SK-N-SH treated with all-trans-retinoic acid at 6 μM for 48 hours (cell line): ENCODE measurements around the gene NUDT1.

Source experiments
- ATAC-seq: fragments of 200-7000 bp; cut with Tn5 transposase; 3 replicates; pipeline ENCODE4 v1.9.1; 2020; ENCODE audit warnings: mild to moderate bottlenecking, moderate library complexity
- ARNTL ChIP-seq: fragments of 450-650 bp; formaldehyde crosslinking; IDR thresholded peaks from 2 replicates; pipeline ENCODE4 v1.5.0; 2020; ENCODE audit warnings: low read depth, mild to moderate bottlenecking, moderate library complexity, borderline replicate concordance
- BACH2 ChIP-seq: fragments of 250-450 bp; sonication (Bioruptor Pico); IDR thresholded peaks from 2 replicates; pipeline ENCODE4 v1.9.0; 2021; ENCODE audit warnings: mild to moderate bottlenecking, borderline replicate concordance
- GLIS3 ChIP-seq: fragments of 250-450 bp; sonication (Bioruptor Pico); IDR thresholded peaks from 2 replicates; pipeline ENCODE4 v1.5.0; 2020; ENCODE audit warnings: mild to moderate bottlenecking, moderate library complexity
- ISL1 ChIP-seq: fragments of 250-450 bp; sonication (Bioruptor Pico); IDR thresholded peaks from 2 replicates; pipeline ENCODE4 v2.1.2; 2022; ENCODE audit warnings: mild to moderate bottlenecking, moderate library complexity
- OSR1 ChIP-seq: fragments of 250-450 bp; sonication (Bioruptor Pico); IDR thresholded peaks from 2 replicates; pipeline ENCODE4 v1.8.0; 2022; ENCODE audit warnings: moderate library complexity, mild to moderate bottlenecking, inconsistent platforms
- PPARA ChIP-seq: fragments of 250-450 bp; sonication (Bioruptor Pico); IDR thresholded peaks from 2 replicates; pipeline ENCODE4 v1.5.0; 2020; ENCODE audit warnings: mild to moderate bottlenecking, borderline replicate concordance
- RARB ChIP-seq: fragments of 250-450 bp; sonication (Bioruptor Pico); IDR thresholded peaks from 2 replicates; pipeline ENCODE4 v1.8.0; 2021; ENCODE audit warnings: mild to moderate bottlenecking, moderate library complexity
- TOX ChIP-seq: fragments of 250-450 bp; sonication (Bioruptor Pico); IDR thresholded peaks from 2 replicates; pipeline ENCODE4 v1.8.0; 2021; ENCODE audit warnings: mild to moderate bottlenecking, moderate library complexity, borderline replicate concordance
- ZFP3 ChIP-seq: fragments of 250-450 bp; sonication (Bioruptor Pico); IDR thresholded peaks from 2 replicates; pipeline ENCODE4 v1.5.0; 2020; ENCODE audit warnings: mild to moderate bottlenecking, moderate library complexity
- ZNF565 ChIP-seq: fragments of 450-650 bp; formaldehyde crosslinking; conservative IDR thresholded peaks from 2 replicates; pipeline ENCODE4 v1.5.0; 2020; ENCODE audit warnings: low read depth, mild to moderate bottlenecking, moderate library complexity
- ZNF70 ChIP-seq: fragments of 450-650 bp; formaldehyde crosslinking; IDR thresholded peaks from 2 replicates; pipeline ENCODE4 v1.5.0; 2020; ENCODE audit warnings: mild to moderate bottlenecking, moderate library complexity
- ZNF8 ChIP-seq: fragments of 450-650 bp; formaldehyde crosslinking; IDR thresholded peaks from 2 replicates; pipeline ENCODE4 v1.5.0; 2020; ENCODE audit warnings: mild to moderate bottlenecking, moderate library complexity
- TF ChIP-seq, protein P1 (sequence below): fragments of 250-450 bp; sonication (Bioruptor Pico); IDR thresholded peaks from 2 replicates; pipeline ENCODE4 v1.8.0; 2021; ENCODE audit warnings: low read depth, mild to moderate bottlenecking, moderate library complexity, borderline replicate concordance
- TF ChIP-seq, protein P2 (sequence below): fragments of 250-450 bp; sonication (Bioruptor Pico); IDR thresholded peaks from 2 replicates; pipeline ENCODE4 v1.5.1; 2021; ENCODE audit warnings: mild to moderate bottlenecking, moderate library complexity
- TF ChIP-seq, protein P3 (sequence below): fragments of 250-450 bp; sonication (Bioruptor Pico); IDR thresholded peaks from 2 replicates; pipeline ENCODE4 v1.8.0; 2020; ENCODE audit warnings: mild to moderate bottlenecking, moderate library complexity, borderline replicate concordance
- TF ChIP-seq, protein P4 (sequence below): fragments of 250-450 bp; sonication (Bioruptor Pico); IDR thresholded peaks from 2 replicates; pipeline ENCODE4 v1.5.0; 2020; ENCODE audit warnings: mild to moderate bottlenecking, moderate library complexity
- TF ChIP-seq, protein P5 (sequence below): fragments of 250-450 bp; sonication (Bioruptor Pico); IDR thresholded peaks from 2 replicates; pipeline ENCODE4 v1.5.1; 2020; ENCODE audit warnings: low read depth, mild to moderate bottlenecking, moderate library complexity

NUDT1 gene

DNA sequence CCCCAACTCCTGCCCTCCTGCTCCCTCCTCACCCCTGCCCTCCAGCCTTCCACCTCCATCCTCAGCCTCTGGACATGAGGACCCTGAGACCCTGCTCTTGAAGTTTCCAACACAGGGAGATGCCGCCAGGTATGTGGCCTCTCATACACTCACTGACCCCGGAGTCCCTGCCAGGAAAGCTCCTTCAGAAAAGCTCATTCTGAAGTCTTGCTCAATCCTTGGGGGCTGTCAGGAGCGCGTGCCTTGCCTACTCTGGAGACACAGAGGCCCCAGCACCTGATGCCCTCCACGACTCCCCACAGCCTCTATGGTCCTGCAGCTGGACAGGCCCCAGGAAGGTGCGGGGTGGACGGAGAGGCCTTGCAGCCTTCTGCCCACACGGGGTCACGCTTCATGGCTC is 11.0 kb downstream of the NUDT1 start (continued):
- TF ChIP-seq, protein P1, sequence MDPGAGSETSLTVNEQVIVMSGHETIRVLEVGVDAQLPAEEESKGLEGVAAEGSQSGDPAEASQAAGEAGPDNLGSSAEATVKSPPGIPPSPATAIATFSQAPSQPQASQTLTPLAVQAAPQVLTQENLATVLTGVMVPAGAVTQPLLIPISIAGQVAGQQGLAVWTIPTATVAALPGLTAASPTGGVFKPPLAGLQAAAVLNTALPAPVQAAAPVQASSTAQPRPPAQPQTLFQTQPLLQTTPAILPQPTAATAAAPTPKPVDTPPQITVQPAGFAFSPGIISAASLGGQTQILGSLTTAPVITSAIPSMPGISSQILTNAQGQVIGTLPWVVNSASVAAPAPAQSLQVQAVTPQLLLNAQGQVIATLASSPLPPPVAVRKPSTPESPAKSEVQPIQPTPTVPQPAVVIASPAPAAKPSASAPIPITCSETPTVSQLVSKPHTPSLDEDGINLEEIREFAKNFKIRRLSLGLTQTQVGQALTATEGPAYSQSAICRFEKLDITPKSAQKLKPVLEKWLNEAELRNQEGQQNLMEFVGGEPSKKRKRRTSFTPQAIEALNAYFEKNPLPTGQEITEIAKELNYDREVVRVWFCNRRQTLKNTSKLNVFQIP (CRISPR knock-in tag): no peak
- TF ChIP-seq, all 23 proteins: peak for 0

DNA sequence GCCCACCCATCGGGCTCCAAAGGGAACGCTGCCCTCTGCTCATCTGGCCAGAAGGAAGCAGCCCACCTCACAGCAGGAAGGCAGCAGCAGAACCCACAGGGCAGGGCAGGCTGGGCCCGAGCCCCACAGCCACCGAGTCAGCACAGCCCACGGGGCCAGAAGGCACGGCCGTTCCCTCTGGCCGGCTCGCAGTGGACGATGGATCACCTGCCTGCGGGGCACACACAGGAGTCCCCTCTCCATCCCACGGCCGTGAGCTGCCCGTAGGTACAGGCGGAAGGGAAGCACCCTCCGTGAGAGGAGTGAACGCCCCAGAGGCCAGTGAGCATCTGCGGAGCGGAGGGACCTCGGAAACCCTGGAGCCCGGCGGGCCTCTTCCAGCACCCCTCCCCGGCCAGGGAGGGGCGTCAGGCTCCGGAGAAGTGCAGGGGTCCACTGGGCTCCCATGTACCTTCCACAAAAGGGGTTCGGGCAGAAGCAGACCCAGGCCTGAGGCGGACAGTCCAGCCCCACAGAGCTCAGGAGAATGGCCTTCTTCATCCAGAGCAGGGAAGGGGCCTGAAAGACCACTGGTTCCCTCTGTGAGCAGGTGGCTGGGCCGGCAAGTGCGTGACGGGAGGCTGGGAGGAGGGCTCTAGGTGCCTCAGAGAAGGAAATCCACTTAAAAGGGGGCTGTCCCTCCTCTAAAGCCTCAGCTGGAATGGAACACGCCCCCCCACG is 11.7 kb downstream of the NUDT1 start:
- ATAC-seq: no peak
- no peak for TF ChIP-seq PPARA
- TF ChIP-seq ARNTL (CRISPR knock-in tag): no peak
- no peak for TF ChIP-seq RARB (CRISPR knock-in tag)
- no peak for TF ChIP-seq ZNF565 (CRISPR knock-in tag)
- TF ChIP-seq TOX (CRISPR knock-in tag): no peak
- TF ChIP-seq ZNF8 (CRISPR knock-in tag): no peak
- TF ChIP-seq, protein P2, sequence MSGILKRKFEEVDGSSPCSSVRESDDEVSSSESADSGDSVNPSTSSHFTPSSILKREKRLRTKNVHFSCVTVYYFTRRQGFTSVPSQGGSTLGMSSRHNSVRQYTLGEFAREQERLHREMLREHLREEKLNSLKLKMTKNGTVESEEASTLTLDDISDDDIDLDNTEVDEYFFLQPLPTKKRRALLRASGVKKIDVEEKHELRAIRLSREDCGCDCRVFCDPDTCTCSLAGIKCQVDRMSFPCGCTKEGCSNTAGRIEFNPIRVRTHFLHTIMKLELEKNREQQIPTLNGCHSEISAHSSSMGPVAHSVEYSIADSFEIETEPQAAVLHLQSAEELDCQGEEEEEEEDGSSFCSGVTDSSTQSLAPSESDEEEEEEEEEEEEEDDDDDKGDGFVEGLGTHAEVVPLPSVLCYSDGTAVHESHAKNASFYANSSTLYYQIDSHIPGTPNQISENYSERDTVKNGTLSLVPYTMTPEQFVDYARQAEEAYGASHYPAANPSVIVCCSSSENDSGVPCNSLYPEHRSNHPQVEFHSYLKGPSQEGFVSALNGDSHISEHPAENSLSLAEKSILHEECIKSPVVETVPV (CRISPR knock-in tag): no peak
- TF ChIP-seq GLIS3 (CRISPR knock-in tag): no peak
- TF ChIP-seq, protein P3, sequence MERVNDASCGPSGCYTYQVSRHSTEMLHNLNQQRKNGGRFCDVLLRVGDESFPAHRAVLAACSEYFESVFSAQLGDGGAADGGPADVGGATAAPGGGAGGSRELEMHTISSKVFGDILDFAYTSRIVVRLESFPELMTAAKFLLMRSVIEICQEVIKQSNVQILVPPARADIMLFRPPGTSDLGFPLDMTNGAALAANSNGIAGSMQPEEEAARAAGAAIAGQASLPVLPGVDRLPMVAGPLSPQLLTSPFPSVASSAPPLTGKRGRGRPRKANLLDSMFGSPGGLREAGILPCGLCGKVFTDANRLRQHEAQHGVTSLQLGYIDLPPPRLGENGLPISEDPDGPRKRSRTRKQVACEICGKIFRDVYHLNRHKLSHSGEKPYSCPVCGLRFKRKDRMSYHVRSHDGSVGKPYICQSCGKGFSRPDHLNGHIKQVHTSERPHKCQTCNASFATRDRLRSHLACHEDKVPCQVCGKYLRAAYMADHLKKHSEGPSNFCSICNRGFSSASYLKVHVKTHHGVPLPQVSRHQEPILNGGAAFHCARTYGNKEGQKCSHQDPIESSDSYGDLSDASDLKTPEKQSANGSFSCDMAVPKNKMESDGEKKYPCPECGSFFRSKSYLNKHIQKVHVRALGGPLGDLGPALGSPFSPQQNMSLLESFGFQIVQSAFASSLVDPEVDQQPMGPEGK (CRISPR knock-in tag): no peak
- no peak for TF ChIP-seq ZFP3 (CRISPR knock-in tag)
- no peak for TF ChIP-seq ISL1 (CRISPR knock-in tag)

DNA sequence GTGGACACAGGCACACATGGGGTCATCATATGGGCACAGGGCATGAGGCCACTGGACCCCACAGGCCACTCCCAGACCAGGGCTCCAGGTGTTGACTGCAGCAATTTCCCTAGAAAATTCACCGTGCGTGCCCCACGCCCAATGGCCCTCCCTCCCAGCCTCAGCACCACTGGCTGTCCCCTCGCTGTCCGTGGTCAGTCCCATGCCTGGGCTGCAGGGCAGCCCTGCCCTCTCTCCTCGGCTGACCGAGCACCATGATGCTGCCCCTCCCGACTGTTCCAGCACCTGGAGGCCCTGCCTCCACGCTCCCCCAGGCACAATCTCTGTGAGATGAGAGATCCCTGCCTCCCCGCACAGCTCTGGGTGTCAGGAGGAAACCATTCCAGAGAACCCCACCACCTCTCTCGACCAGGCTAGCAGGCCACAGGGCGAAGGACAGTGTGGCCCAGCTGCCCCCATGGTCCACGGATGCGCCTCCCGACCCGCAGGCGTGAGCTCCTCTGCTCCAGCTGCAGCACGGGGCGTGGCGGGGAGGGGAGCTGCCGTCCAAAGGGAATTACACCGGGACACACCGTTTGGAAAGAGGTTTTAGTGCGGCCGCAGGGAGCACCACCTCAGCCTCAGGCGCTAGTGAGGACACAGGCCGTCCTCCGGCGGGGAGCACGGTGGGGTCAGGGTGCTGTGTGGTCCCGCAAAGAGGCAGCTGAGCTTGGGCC is 12.6 kb downstream of the NUDT1 start:
- TF ChIP-seq OSR1 (CRISPR knock-in tag): no peak
- TF ChIP-seq, protein P3 (CRISPR knock-in tag): no peak
- TF ChIP-seq, protein P4, sequence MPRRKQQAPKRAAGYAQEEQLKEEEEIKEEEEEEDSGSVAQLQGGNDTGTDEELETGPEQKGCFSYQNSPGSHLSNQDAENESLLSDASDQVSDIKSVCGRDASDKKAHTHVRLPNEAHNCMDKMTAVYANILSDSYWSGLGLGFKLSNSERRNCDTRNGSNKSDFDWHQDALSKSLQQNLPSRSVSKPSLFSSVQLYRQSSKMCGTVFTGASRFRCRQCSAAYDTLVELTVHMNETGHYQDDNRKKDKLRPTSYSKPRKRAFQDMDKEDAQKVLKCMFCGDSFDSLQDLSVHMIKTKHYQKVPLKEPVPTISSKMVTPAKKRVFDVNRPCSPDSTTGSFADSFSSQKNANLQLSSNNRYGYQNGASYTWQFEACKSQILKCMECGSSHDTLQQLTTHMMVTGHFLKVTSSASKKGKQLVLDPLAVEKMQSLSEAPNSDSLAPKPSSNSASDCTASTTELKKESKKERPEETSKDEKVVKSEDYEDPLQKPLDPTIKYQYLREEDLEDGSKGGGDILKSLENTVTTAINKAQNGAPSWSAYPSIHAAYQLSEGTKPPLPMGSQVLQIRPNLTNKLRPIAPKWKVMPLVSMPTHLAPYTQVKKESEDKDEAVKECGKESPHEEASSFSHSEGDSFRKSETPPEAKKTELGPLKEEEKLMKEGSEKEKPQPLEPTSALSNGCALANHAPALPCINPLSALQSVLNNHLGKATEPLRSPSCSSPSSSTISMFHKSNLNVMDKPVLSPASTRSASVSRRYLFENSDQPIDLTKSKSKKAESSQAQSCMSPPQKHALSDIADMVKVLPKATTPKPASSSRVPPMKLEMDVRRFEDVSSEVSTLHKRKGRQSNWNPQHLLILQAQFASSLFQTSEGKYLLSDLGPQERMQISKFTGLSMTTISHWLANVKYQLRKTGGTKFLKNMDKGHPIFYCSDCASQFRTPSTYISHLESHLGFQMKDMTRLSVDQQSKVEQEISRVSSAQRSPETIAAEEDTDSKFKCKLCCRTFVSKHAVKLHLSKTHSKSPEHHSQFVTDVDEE (CRISPR knock-in tag): no peak
- TF ChIP-seq ISL1 (CRISPR knock-in tag): no peak
- TF ChIP-seq, protein P5, sequence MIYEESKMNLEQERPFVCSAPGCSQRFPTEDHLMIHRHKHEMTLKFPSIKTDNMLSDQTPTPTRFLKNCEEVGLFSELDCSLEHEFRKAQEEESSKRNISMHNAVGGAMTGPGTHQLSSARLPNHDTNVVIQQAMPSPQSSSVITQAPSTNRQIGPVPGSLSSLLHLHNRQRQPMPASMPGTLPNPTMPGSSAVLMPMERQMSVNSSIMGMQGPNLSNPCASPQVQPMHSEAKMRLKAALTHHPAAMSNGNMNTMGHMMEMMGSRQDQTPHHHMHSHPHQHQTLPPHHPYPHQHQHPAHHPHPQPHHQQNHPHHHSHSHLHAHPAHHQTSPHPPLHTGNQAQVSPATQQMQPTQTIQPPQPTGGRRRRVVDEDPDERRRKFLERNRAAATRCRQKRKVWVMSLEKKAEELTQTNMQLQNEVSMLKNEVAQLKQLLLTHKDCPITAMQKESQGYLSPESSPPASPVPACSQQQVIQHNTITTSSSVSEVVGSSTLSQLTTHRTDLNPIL: no peak
- TF ChIP-seq ZFP3 (CRISPR knock-in tag): no peak
- no peak for TF ChIP-seq RARB (CRISPR knock-in tag)
- TF ChIP-seq ARNTL (CRISPR knock-in tag): no peak
- TF ChIP-seq, protein P2 (CRISPR knock-in tag): no peak
- TF ChIP-seq PPARA: no peak
- TF ChIP-seq ZNF70: no peak
- no peak for TF ChIP-seq BACH2 (CRISPR knock-in tag)
- TF ChIP-seq GLIS3 (CRISPR knock-in tag): no peak
- no peak for TF ChIP-seq ZNF8 (CRISPR knock-in tag)
- no peak for TF ChIP-seq ZNF565 (CRISPR knock-in tag)
- TF ChIP-seq, protein P1 (CRISPR knock-in tag): no peak
- TF ChIP-seq TOX (CRISPR knock-in tag): no peak
- no peak for ATAC-seq
